ENCODE data around the gene AVPR2. TPM values are rescaled to one million over a fixed set of nuclear protein-coding genes. Genes with fewer than 3 reads are reported as not detected.

AVPR2 gene
- total RNA-seq, 1 experiment from 2014 or later = 10.6 TPM

GRCh38 chrX:153925387-153925738 is 20.9 kb downstream of the AVPR2 start:
- CTCF ChIA-PET = interaction anchor here (0.6 to 5.4 kb wide), 3 partner anchors 14 to 27 kb away, joined by 5 to 45 read pairs (median 9); no protein-coding TSS in a partner anchor
- POLR2A ChIA-PET = no interaction called here
- Histone ChIP-seq H3K4me3 (ENCODE audit: low read depth in 2 of 2, low read length in 2 of 2) (peak overlapping the region; percentile 79 to 95), H3K36me3 (ENCODE audit: control insufficient read depth, insufficient read depth, low read length) (peaks cover 4% of the 10 kb centered on the region; the same call in 1 of the 2 replicates), H3K4me1 (ENCODE audit: control insufficient read depth, insufficient read depth, low read length) (peaks cover 50% of the 10 kb centered on the region), H3K9me3 (ENCODE audit: control insufficient read depth, insufficient read depth, low read depth, low read length) (no peaks in the 10 kb centered on the region), H3K27me3 (ENCODE audit: control insufficient read depth, insufficient read depth, low read length) (no peaks in the 10 kb centered on the region), H3K27ac (ENCODE audit: low read length) (peak overlapping the region; percentile 99)
- DNase-seq (ENCODE audit: low read depth, low spot score) (no peak), ATAC-seq (no peak)
- TF ChIP-seq REST (IDR thresholded peaks at IDR 0.05; ENCODE audit: insufficient read depth in 1 of 2, low read depth in 2 of 2, low read length in 1 of 2) (no peak), POLR2AphosphoS5 (IDR thresholded peaks at IDR 0.05; ENCODE audit: low read depth, low read length) (no peak), TCF7L2 (IDR thresholded peaks at IDR 0.05; ENCODE audit: low read depth, low read length) (no peak), SIN3A (IDR thresholded peaks at IDR 0.05; ENCODE audit: borderline replicate concordance, insufficient read depth, low read depth, low read length) (no peak), CTCF (IDR thresholded peaks at IDR 0.05) (no peak)
- no TSS peak for BruUV-seq (replicated peaks)
- intact Hi-C loops (cut with micrococcal nuclease; ENCODE audit: unreplicated experiment) = loop anchor here (2.0 to 10.0 kb wide), 2 partner anchors 21 to 161 kb away; partner anchors contain the start of gene PLXNB3
- in situ Hi-C loops (cut with HindIII; ENCODE audit: low pct_unique_long_range_greater_than_20kb, low sequenced_read_pairs) = no loop called here

- DNase-seq (ENCODE audit: low read depth, low spot score) (no peak), ATAC-seq (peak; percentile 46)
- Histone ChIP-seq H3K4me3 (ENCODE audit: low read depth in 2 of 2, low read length in 2 of 2) (peak within 1 kb of the TSS; percentile 79 to 95), H3K4me1 (ENCODE audit: control insufficient read depth, insufficient read depth, low read length) (peaks cover 52% of the 10 kb centered on the region), H3K36me3 (ENCODE audit: control insufficient read depth, insufficient read depth, low read length) (peaks cover 4% of the 10 kb centered on the region), H3K27ac (ENCODE audit: low read length) (peak within 1 kb of the TSS; percentile 99), H3K9me3 (ENCODE audit: control insufficient read depth, insufficient read depth, low read depth, low read length) (no peaks in the 10 kb centered on the region), H3K27me3 (ENCODE audit: control insufficient read depth, insufficient read depth, low read length) (no peaks in the 10 kb centered on the region)
- BruUV-seq (replicated peaks) = TSS peak; percentile 100
- intact Hi-C loops (cut with micrococcal nuclease; ENCODE audit: unreplicated experiment) (loop anchor here (2.0 to 10.0 kb wide), 2 partner anchors 21 to 161 kb away; partner anchors contain the start of gene PLXNB3), in situ Hi-C loops (cut with HindIII; ENCODE audit: low pct_unique_long_range_greater_than_20kb, low sequenced_read_pairs) (no loop called here)
- ChIA-PET POLR2A (interaction anchor here (0.7 kb wide), 1 partner anchor 16 kb away, joined by 9 read pairs; no protein-coding TSS in a partner anchor), CTCF (interaction anchor here (0.6 to 5.4 kb wide), 3 partner anchors 15 to 26 kb away, joined by 5 to 45 read pairs (median 9); no protein-coding TSS in a partner anchor)
- peak; percentile 96 for TF ChIP-seq POLR2AphosphoS5 (IDR thresholded peaks at IDR 0.05; ENCODE audit: low read depth, low read length)
- no peak; the same call in 1 of the 2 replicates for TF ChIP-seq TCF7L2 (IDR thresholded peaks at IDR 0.05; ENCODE audit: low read depth, low read length)
Observed at GRCh38 chrX:153925739-153926551, 21.5 kb downstream of the AVPR2 start, which contains the start of gene ARHGAP4. TSS of gene ARHGAP4 (minus strand) at chrX:153926264. CDS start at chrX:153926202, 62 bp downstream.
